DOHH2 (cell line): ENCODE measurements around the gene CCDC169.

Source experiments
- H3F3A ChIP-seq: fragments of 200-600 bp; sonication (generic), shearing (Covaris generic); 2 replicates; pipeline ENCODE4 v1.6.0; 2016; ENCODE audit warnings: antibody characterized with exemption, mild to moderate bottlenecking; ENCODE audit not compliant: control insufficient read depth, insufficient read depth
- H3K27ac ChIP-seq: fragments of 200-600 bp; sonication (generic); 2 replicates; pipeline ENCODE4 v1.5.1; 2014; ENCODE audit warnings: low read depth, mild to moderate bottlenecking, low read length, moderate library complexity
- H3K27me3 ChIP-seq: fragments of 200-600 bp; sonication (generic); 2 replicates; pipeline ENCODE4 v1.6.1; 2014; ENCODE audit warnings: mild to moderate bottlenecking, low read length, mixed read lengths; ENCODE audit not compliant: control insufficient read depth
- H3K36me3 ChIP-seq: fragments of 200-600 bp; sonication (generic); 2 replicates; pipeline ENCODE4 v1.6.1; 2014; ENCODE audit warnings: mild to moderate bottlenecking, low read length, moderate library complexity, mixed read lengths; ENCODE audit not compliant: control insufficient read depth
- H3K4me1 ChIP-seq: fragments of 200-600 bp; sonication (generic); 2 replicates; pipeline ENCODE4 v1.6.1; 2014; ENCODE audit warnings: mild to moderate bottlenecking, low read length, mixed read lengths; ENCODE audit not compliant: control insufficient read depth
- H3K4me2 ChIP-seq: fragments of 200-600 bp; sonication (generic); 2 replicates; pipeline ENCODE4 v1.6.0; 2014; ENCODE audit warnings: mild to moderate bottlenecking, low read length, moderate library complexity
- H3K4me3 ChIP-seq: fragments of 200-600 bp; sonication (generic); 2 replicates; pipeline ENCODE4 v1.5.1; 2014; ENCODE audit warnings: mild to moderate bottlenecking, low read length, mixed read lengths
- H3K79me2 ChIP-seq: fragments of 200-600 bp; sonication (generic); 2 replicates; pipeline ENCODE4 v1.6.1; 2014; ENCODE audit warnings: mild to moderate bottlenecking, low read length, mixed read lengths; ENCODE audit not compliant: control insufficient read depth
- H3K9me2 ChIP-seq: fragments of 200-600 bp; sonication (generic); replicated peaks from 2 replicates; pipeline ENCODE4 v1.6.1; 2014; ENCODE audit warnings: mild to moderate bottlenecking, low read length, mixed read lengths; ENCODE audit not compliant: control insufficient read depth
- H3K9me3 ChIP-seq: fragments of 200-600 bp; sonication (generic); 2 replicates; pipeline ENCODE4 v1.6.1; 2014; ENCODE audit warnings: antibody characterized with exemption, low read length, mixed read lengths; ENCODE audit not compliant: control insufficient read depth, insufficient read depth
- H4K20me1 ChIP-seq: fragments of 200-600 bp; sonication (generic); 2 replicates; pipeline ENCODE4 v1.6.0; 2014; ENCODE audit warnings: low read depth, mild to moderate bottlenecking, antibody characterized with exemption, low read length, moderate library complexity; ENCODE audit not compliant: control insufficient read depth, insufficient read depth
- CTCF ChIP-seq: fragments of 200-600 bp; sonication (generic); IDR thresholded peaks from one replicate; pipeline ENCODE4 v1.5.1; 2014; ENCODE audit warnings: antibody characterized with exemption, mild to moderate bottlenecking, low read depth, low read length; ENCODE audit not compliant: poor library complexity, severe bottlenecking
- EZH2phosphoT487 ChIP-seq: fragments of 200-600 bp; sonication (generic); IDR thresholded peaks from 2 replicates; pipeline ENCODE4 v1.6.1; 2017; ENCODE audit warnings: borderline replicate concordance, mild to moderate bottlenecking, antibody characterized with exemption, low read length, moderate library complexity, mixed read lengths

Gene CCDC169

GRCh38 chr13:36297366-36298338 lies at the start of gene CCDC169:
Gene CCDC169, minus strand, starts transcription at chr13:36297814. Its CDS starts 95 bp downstream, at chr13:36297719.
- H3K9me2 ChIP-seq = no peaks in the 10 kb centered on the region
- no peaks in the 10 kb centered on the region for H3K79me2 ChIP-seq
- H3K9me3 ChIP-seq = peaks cover 4% of the 10 kb centered on the region; the same call in 1 of the 2 replicates
- no peak within 1 kb of the TSS for H3K4me2 ChIP-seq
- H3K4me3 ChIP-seq = no peak within 1 kb of the TSS
- no peaks in the 10 kb centered on the region for H3K36me3 ChIP-seq
- H3F3A ChIP-seq = no peaks in the 10 kb centered on the region
- H3K4me1 ChIP-seq = no peaks in the 10 kb centered on the region
- H4K20me1 ChIP-seq = no peaks in the 10 kb centered on the region
- H3K27ac ChIP-seq = no peak within 1 kb of the TSS
- H3K27me3 ChIP-seq = peaks cover 17% of the 10 kb centered on the region
- no peak for TF ChIP-seq EZH2phosphoT487
- no peak for TF ChIP-seq CTCF

- Histone ChIP-seq H3K4me2 (no peak within 1 kb of the TSS), H3K27ac (no peak within 1 kb of the TSS), H3K9me2 (no peaks in the 10 kb centered on the region), H3K36me3 (no peaks in the 10 kb centered on the region), H3K9me3 (no peaks in the 10 kb centered on the region), H3K79me2 (no peaks in the 10 kb centered on the region), H3K4me1 (no peaks in the 10 kb centered on the region), H3K4me3 (no peak within 1 kb of the TSS), H4K20me1 (no peaks in the 10 kb centered on the region), H3F3A (no peaks in the 10 kb centered on the region), H3K27me3 (no peaks in the 10 kb centered on the region)
- TF ChIP-seq EZH2phosphoT487 (no peak), CTCF (peak; percentile 87)
Observed at GRCh38 chr13:36346222-36347083, 48.8 kb upstream of the CCDC169 start, which contains the start of gene SPART. Gene SPART, minus strand, starts transcription at chr13:36346394. Its CDS starts 10,564 bp downstream, at chr13:36335830.

GRCh38 chr13:36345438-36346221 lies 48.0 kb upstream of the CCDC169 start:
- no peaks in the 10 kb centered on the region for H3K27me3 ChIP-seq
- no peaks in the 10 kb centered on the region for H4K20me1 ChIP-seq
- no peaks in the 10 kb centered on the region for H3K4me1 ChIP-seq
- no peaks in the 10 kb centered on the region for H3K9me3 ChIP-seq
- H3K4me3 ChIP-seq = no peak overlapping the region
- H3K9me2 ChIP-seq = no peaks in the 10 kb centered on the region
- no peak for TF ChIP-seq CTCF
- TF ChIP-seq EZH2phosphoT487 = no peak
- H3K4me2 ChIP-seq = no peak overlapping the region
- H3K27ac ChIP-seq = no peak overlapping the region
- no peaks in the 10 kb centered on the region for H3K79me2 ChIP-seq
- no peaks in the 10 kb centered on the region for H3F3A ChIP-seq
- no peaks in the 10 kb centered on the region for H3K36me3 ChIP-seq
